SK-N-SH treated with all-trans-retinoic acid at 6 μM for 48 hours (cell line): ENCODE data around the gene CAPN13.

Source experiments
- ATAC-seq: fragments of 200-7000 bp; cut with Tn5 transposase; 3 replicates; pipeline ENCODE4 v1.9.1; 2020; ENCODE audit warnings: mild to moderate bottlenecking, moderate library complexity
- BACH2 ChIP-seq: fragments of 250-450 bp; sonication (Bioruptor Pico); IDR thresholded peaks from 2 replicates; pipeline ENCODE4 v1.9.0; 2021; ENCODE audit warnings: mild to moderate bottlenecking, borderline replicate concordance
- CSDC2 ChIP-seq: fragments of 250-450 bp; sonication (Bioruptor Pico); IDR thresholded peaks from 2 replicates; pipeline ENCODE4 v1.5.0; 2020; ENCODE audit warnings: mild to moderate bottlenecking, moderate library complexity
- OSR1 ChIP-seq: fragments of 250-450 bp; sonication (Bioruptor Pico); IDR thresholded peaks from 2 replicates; pipeline ENCODE4 v1.8.0; 2022; ENCODE audit warnings: moderate library complexity, mild to moderate bottlenecking, inconsistent platforms
- PPARA ChIP-seq: fragments of 250-450 bp; sonication (Bioruptor Pico); IDR thresholded peaks from 2 replicates; pipeline ENCODE4 v1.5.0; 2020; ENCODE audit warnings: mild to moderate bottlenecking, borderline replicate concordance
- RARB ChIP-seq: fragments of 250-450 bp; sonication (Bioruptor Pico); IDR thresholded peaks from 2 replicates; pipeline ENCODE4 v1.8.0; 2021; ENCODE audit warnings: mild to moderate bottlenecking, moderate library complexity
- TCF4 ChIP-seq: fragments of 250-450 bp; sonication (Bioruptor Pico); IDR thresholded peaks from 2 replicates; pipeline ENCODE4 v1.8.0; 2021; ENCODE audit warnings: mild to moderate bottlenecking, moderate library complexity, borderline replicate concordance
- TOX ChIP-seq: fragments of 250-450 bp; sonication (Bioruptor Pico); IDR thresholded peaks from 2 replicates; pipeline ENCODE4 v1.8.0; 2021; ENCODE audit warnings: mild to moderate bottlenecking, moderate library complexity, borderline replicate concordance
- ZC3H10 ChIP-seq: fragments of 250-450 bp; sonication (Bioruptor Pico); IDR thresholded peaks from 2 replicates; pipeline ENCODE4 v1.5.1; 2021; ENCODE audit warnings: mild to moderate bottlenecking, moderate library complexity
- ZFP3 ChIP-seq: fragments of 250-450 bp; sonication (Bioruptor Pico); IDR thresholded peaks from 2 replicates; pipeline ENCODE4 v1.5.0; 2020; ENCODE audit warnings: mild to moderate bottlenecking, moderate library complexity
- ZFP30 ChIP-seq: fragments of 450-650 bp; formaldehyde crosslinking; IDR thresholded peaks from 2 replicates; pipeline ENCODE4 v1.5.0; 2022; ENCODE audit warnings: mild to moderate bottlenecking, moderate library complexity
- ZNF565 ChIP-seq: fragments of 450-650 bp; formaldehyde crosslinking; conservative IDR thresholded peaks from 2 replicates; pipeline ENCODE4 v1.5.0; 2020; ENCODE audit warnings: low read depth, mild to moderate bottlenecking, moderate library complexity
- ZNF70 ChIP-seq: fragments of 450-650 bp; formaldehyde crosslinking; IDR thresholded peaks from 2 replicates; pipeline ENCODE4 v1.5.0; 2020; ENCODE audit warnings: mild to moderate bottlenecking, moderate library complexity
- ZNF8 ChIP-seq: fragments of 450-650 bp; formaldehyde crosslinking; IDR thresholded peaks from 2 replicates; pipeline ENCODE4 v1.5.0; 2020; ENCODE audit warnings: mild to moderate bottlenecking, moderate library complexity
- TF ChIP-seq, protein P1 (sequence below): fragments of 250-450 bp; sonication (Bioruptor Pico); IDR thresholded peaks from 2 replicates; pipeline ENCODE4 v1.5.1; 2021; ENCODE audit warnings: mild to moderate bottlenecking, moderate library complexity
- TF ChIP-seq, protein P2 (sequence below): fragments of 250-450 bp; sonication (Bioruptor Pico); IDR thresholded peaks from 2 replicates; pipeline ENCODE4 v1.8.0; 2020; ENCODE audit warnings: mild to moderate bottlenecking, moderate library complexity, borderline replicate concordance
- TF ChIP-seq, protein P3 (sequence below): fragments of 250-450 bp; sonication (Bioruptor Pico); IDR thresholded peaks from 2 replicates; pipeline ENCODE4 v1.8.0; 2021; ENCODE audit warnings: low read depth, mild to moderate bottlenecking, moderate library complexity, borderline replicate concordance
- TF ChIP-seq, protein P4 (sequence below): fragments of 250-450 bp; sonication (Bioruptor Pico); IDR thresholded peaks from 2 replicates; pipeline ENCODE4 v1.5.0; 2020; ENCODE audit warnings: mild to moderate bottlenecking, moderate library complexity
- TF ChIP-seq, protein P5 (sequence below): fragments of 250-450 bp; sonication (Bioruptor Pico); IDR thresholded peaks from 2 replicates; pipeline ENCODE4 v1.5.1; 2020; ENCODE audit warnings: low read depth, mild to moderate bottlenecking, moderate library complexity

CAPN13 gene

DNA sequence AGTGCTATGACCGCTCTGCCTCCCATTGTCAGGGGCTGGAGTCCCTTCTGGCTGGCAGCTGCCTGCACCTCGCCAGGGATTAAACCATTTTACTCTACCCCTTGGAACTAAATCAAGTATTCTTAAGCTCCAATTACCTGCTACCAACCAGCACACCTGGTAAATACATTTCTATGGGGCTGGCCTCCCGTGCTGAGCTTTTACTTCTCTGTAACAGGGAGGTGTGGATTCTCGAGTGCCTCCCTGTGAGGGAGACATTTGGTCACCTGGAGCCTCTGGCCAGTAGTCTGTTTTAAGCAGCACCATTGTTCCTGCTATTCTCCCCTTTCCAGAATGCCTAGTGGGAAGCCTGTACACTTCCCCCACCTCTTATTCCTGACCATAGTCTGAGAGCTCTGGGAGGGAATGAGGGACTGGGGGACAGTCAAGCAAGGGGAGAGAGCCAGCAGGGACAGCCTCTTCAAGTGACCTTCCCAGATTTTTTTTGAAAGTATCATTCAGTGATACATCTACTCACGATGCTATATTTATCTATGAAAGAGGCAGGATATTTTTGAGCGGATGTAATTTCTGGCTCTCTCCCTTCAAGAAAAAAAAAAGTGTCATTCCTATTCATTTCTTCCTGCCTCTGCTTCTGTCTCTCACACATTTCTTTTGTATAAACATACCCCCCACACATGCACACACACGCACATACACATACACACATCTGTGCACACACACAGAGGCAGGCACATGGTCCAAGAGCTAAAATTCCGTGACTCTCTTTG, 112.8 kb downstream of the CAPN13 start:
- ATAC-seq: no peak
- TF ChIP-seq, protein P1, sequence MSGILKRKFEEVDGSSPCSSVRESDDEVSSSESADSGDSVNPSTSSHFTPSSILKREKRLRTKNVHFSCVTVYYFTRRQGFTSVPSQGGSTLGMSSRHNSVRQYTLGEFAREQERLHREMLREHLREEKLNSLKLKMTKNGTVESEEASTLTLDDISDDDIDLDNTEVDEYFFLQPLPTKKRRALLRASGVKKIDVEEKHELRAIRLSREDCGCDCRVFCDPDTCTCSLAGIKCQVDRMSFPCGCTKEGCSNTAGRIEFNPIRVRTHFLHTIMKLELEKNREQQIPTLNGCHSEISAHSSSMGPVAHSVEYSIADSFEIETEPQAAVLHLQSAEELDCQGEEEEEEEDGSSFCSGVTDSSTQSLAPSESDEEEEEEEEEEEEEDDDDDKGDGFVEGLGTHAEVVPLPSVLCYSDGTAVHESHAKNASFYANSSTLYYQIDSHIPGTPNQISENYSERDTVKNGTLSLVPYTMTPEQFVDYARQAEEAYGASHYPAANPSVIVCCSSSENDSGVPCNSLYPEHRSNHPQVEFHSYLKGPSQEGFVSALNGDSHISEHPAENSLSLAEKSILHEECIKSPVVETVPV: no peak
- TF ChIP-seq ZNF70: no peak
- TF ChIP-seq, protein P2, sequence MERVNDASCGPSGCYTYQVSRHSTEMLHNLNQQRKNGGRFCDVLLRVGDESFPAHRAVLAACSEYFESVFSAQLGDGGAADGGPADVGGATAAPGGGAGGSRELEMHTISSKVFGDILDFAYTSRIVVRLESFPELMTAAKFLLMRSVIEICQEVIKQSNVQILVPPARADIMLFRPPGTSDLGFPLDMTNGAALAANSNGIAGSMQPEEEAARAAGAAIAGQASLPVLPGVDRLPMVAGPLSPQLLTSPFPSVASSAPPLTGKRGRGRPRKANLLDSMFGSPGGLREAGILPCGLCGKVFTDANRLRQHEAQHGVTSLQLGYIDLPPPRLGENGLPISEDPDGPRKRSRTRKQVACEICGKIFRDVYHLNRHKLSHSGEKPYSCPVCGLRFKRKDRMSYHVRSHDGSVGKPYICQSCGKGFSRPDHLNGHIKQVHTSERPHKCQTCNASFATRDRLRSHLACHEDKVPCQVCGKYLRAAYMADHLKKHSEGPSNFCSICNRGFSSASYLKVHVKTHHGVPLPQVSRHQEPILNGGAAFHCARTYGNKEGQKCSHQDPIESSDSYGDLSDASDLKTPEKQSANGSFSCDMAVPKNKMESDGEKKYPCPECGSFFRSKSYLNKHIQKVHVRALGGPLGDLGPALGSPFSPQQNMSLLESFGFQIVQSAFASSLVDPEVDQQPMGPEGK: no peak
- TF ChIP-seq, protein P3, sequence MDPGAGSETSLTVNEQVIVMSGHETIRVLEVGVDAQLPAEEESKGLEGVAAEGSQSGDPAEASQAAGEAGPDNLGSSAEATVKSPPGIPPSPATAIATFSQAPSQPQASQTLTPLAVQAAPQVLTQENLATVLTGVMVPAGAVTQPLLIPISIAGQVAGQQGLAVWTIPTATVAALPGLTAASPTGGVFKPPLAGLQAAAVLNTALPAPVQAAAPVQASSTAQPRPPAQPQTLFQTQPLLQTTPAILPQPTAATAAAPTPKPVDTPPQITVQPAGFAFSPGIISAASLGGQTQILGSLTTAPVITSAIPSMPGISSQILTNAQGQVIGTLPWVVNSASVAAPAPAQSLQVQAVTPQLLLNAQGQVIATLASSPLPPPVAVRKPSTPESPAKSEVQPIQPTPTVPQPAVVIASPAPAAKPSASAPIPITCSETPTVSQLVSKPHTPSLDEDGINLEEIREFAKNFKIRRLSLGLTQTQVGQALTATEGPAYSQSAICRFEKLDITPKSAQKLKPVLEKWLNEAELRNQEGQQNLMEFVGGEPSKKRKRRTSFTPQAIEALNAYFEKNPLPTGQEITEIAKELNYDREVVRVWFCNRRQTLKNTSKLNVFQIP (CRISPR knock-in tag): no peak

DNA sequence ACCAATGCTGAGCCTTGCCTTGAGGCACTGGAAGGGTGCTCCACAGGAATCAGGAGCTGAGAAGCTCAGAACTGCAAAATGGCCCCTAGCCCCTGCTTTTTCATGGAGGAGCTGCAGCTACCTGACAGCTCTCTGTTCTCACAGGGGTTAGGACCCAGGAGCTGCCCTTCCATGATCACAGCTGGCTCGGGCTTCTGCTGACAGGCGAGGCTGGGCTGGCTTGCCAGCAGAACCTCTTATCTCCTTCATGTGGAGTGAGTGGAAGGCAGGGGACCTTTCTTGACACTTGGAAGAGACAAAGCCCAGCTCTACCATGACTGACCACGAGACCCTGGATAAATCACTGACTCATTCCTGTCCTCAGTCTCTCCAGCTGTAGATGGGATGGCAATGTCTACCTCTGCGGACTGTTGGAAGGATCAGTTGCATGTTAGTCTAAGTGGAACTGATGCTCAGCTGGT, 113.4 kb downstream of the CAPN13 start:
- no peak for ATAC-seq
- TF ChIP-seq ZC3H10 (CRISPR knock-in tag) (no peak), ZFP30 (CRISPR knock-in tag) (no peak), TCF4 (CRISPR knock-in tag) (no peak), RARB (no peak), PPARA (CRISPR knock-in tag) (no peak), OSR1 (CRISPR knock-in tag) (no peak), ZNF70 (no peak), ZNF565 (CRISPR knock-in tag) (no peak), ZFP3 (CRISPR knock-in tag) (no peak), BACH2 (CRISPR knock-in tag) (no peak), TOX (CRISPR knock-in tag) (no peak)
- TF ChIP-seq, protein P1: no peak
- TF ChIP-seq, protein P4, sequence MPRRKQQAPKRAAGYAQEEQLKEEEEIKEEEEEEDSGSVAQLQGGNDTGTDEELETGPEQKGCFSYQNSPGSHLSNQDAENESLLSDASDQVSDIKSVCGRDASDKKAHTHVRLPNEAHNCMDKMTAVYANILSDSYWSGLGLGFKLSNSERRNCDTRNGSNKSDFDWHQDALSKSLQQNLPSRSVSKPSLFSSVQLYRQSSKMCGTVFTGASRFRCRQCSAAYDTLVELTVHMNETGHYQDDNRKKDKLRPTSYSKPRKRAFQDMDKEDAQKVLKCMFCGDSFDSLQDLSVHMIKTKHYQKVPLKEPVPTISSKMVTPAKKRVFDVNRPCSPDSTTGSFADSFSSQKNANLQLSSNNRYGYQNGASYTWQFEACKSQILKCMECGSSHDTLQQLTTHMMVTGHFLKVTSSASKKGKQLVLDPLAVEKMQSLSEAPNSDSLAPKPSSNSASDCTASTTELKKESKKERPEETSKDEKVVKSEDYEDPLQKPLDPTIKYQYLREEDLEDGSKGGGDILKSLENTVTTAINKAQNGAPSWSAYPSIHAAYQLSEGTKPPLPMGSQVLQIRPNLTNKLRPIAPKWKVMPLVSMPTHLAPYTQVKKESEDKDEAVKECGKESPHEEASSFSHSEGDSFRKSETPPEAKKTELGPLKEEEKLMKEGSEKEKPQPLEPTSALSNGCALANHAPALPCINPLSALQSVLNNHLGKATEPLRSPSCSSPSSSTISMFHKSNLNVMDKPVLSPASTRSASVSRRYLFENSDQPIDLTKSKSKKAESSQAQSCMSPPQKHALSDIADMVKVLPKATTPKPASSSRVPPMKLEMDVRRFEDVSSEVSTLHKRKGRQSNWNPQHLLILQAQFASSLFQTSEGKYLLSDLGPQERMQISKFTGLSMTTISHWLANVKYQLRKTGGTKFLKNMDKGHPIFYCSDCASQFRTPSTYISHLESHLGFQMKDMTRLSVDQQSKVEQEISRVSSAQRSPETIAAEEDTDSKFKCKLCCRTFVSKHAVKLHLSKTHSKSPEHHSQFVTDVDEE (CRISPR knock-in tag): no peak
- TF ChIP-seq, protein P5, sequence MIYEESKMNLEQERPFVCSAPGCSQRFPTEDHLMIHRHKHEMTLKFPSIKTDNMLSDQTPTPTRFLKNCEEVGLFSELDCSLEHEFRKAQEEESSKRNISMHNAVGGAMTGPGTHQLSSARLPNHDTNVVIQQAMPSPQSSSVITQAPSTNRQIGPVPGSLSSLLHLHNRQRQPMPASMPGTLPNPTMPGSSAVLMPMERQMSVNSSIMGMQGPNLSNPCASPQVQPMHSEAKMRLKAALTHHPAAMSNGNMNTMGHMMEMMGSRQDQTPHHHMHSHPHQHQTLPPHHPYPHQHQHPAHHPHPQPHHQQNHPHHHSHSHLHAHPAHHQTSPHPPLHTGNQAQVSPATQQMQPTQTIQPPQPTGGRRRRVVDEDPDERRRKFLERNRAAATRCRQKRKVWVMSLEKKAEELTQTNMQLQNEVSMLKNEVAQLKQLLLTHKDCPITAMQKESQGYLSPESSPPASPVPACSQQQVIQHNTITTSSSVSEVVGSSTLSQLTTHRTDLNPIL: no peak

DNA sequence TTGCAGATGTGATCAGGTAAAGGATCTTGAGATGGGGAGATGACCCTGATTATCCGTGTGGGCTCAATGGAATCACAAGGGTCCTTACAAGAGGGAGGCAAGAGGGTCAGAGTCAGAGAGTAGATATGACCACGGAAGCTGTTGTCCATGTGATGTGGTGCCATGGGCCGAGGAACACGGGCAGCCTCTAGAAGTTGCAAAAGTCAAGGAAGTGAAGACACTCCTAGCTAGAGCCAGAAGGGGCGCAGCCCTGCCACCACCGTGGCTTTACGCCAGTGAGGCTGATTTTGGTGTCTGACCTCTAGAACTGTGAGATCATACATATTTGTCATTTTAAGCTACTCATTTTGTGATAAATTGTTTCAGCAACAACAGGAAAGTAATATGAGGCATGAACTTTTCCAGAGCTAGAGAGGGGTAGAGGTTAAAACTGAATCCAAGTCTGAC, 114.4 kb downstream of the CAPN13 start:
- TF ChIP-seq, protein P5: no peak
- TF ChIP-seq RARB: no peak
- no peak for TF ChIP-seq TOX (CRISPR knock-in tag)
- TF ChIP-seq PPARA (CRISPR knock-in tag): no peak
- TF ChIP-seq, protein P4 (CRISPR knock-in tag): no peak
- TF ChIP-seq ZNF8: no peak
- TF ChIP-seq CSDC2 (CRISPR knock-in tag): no peak
- no peak for ATAC-seq
